Cerebellar nuclear complex (tissue), 1 donor: ENCODE results near the gene AMZ1.

Experiments used
- DNase-seq, 2 experiments: peaks; one replicate each; lab custom pipeline; 2025; lab: John Stamatoyannopoulos, UW

The AMZ1 gene

GRCh38 chr7:2687881-2688318 lies at the start of gene AMZ1:
AMZ1 (plus strand) TSS chr7:2688202; CDS start chr7:2700452, 12,250 bp downstream.
- no peak for DNase-seq

- DNase-seq, result no peak
Observed at GRCh38 chr7:2638224-2638991, 49.6 kb upstream of the AMZ1 start.

GRCh38 chr7:2639181-2639681 lies 48.8 kb upstream of the AMZ1 start:
- no peak for DNase-seq

GRCh38 chr7:2639695-2640481 lies 48.1 kb upstream of the AMZ1 start:
- no peak for DNase-seq

- peak; percentile 9 to 44 for DNase-seq
Observed at GRCh38 chr7:2640482-2640830, 47.5 kb upstream of the AMZ1 start.

GRCh38 chr7:2640846-2641316 lies 47.1 kb upstream of the AMZ1 start:
- no peak for DNase-seq

- peak in 1 of 2 experiments; percentile 76 for DNase-seq
Observed at GRCh38 chr7:2641406-2642393, 46.3 kb upstream of the AMZ1 start.

- DNase-seq, result no peak
Observed at GRCh38 chr7:2643386-2644219, 44.4 kb upstream of the AMZ1 start.

- DNase-seq, result no peak
Observed at GRCh38 chr7:2644220-2644561, 43.8 kb upstream of the AMZ1 start.

- DNase-seq, result no peak
Observed at GRCh38 chr7:2644562-2645273, 43.3 kb upstream of the AMZ1 start.

GRCh38 chr7:2645274-2645868 lies 42.6 kb upstream of the AMZ1 start:
- DNase-seq, result no peak

GRCh38 chr7:2646336-2646679 lies 41.7 kb upstream of the AMZ1 start:
- DNase-seq, result no peak

- DNase-seq, result no peak
Observed at GRCh38 chr7:2646680-2647571, 41.1 kb upstream of the AMZ1 start.

- no peak for DNase-seq
Observed at GRCh38 chr7:2647594-2648172, 40.3 kb upstream of the AMZ1 start.

GRCh38 chr7:2649139-2649838 lies 38.7 kb upstream of the AMZ1 start:
- DNase-seq, result no peak

GRCh38 chr7:2649991-2650390 lies 38.0 kb upstream of the AMZ1 start:
- no peak for DNase-seq

GRCh38 chr7:2650451-2650850 lies 37.6 kb upstream of the AMZ1 start:
- DNase-seq, result no peak

GRCh38 chr7:2651336-2651735 lies 36.7 kb upstream of the AMZ1 start:
- DNase-seq, result no peak
